ENCODE data around the gene DCAF17. TPM values are rescaled to one million over a fixed set of nuclear protein-coding genes. Genes with fewer than 3 reads are reported as not detected.
"Not testable (repeated sequence)": the region's sequence is repeated elsewhere in the genome, so short reads cannot be mapped to it uniquely, and the experiment has no call there.

DCAF17 gene
- polyA plus RNA-seq, 1 donor from 2014 or later: 20.3 TPM

DNA sequence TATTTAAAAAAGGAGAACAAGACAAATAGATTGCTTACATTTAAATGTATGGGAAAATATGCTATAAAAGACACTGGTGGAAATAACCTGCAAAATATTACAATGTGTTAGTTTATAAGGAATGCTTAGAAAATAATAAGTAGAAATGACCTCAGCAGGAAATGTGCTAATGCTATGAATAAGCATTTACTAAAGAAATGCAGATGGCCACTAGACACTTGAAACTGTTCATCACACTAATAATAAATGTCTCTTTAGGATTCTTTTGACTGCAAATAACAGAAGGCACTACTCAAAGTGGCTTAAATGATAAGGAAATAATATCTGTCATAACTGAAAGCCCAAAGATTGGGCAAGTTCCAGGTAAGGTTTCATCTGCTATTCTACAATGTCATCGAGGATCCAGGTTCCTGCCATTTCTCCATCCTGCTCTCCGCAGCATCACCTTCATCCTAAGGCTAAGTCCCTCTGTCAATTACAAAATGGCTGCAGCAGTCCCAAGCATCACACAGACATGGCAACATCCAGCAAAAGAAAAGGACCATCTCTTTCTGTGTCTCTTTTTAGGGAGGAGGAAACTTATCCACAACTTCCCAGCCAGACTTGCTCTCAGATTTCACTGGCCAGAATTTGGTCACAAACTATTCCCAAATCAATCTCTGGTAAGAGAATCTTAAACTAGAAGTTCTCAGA is 22.1 kb upstream of the DCAF17 start:
- H2AFZ ChIP-seq (ENCODE audit: low read depth, low read length): no peak overlapping the region

DNA sequence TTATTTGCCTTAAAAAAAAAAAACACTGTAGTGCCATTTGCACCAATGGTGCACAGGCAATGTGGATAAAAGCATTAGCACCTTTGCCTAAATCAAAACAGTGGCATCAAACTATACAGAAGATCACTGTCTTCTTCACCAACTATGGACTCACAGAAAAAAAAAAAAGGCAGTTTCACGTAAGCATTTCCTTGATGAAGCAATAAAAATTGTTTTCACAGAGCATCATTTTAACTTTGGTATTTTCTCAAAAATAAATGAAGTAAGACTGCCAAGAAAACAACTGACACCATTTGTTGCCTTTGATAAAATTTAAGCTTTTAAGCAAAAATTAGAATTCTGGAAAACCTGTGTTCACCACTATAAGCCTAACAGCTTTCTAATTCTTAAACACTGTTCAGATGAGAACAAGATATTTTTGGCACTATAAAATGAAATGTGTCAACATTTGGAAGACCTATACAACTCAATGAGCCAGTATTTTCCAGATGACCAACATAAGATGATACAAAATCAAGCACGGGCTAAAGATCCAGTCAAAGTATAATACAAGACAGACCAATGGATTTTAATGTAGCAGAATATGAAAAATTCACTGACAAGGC is 21.4 kb upstream of the DCAF17 start:
- no peak overlapping the region for H3K4me3 ChIP-seq (ENCODE audit: low read length)
- H3K9ac ChIP-seq (ENCODE audit: low read length): no peak overlapping the region
- no peaks in the 10 kb centered on the region for H3K27me3 ChIP-seq (ENCODE audit: insufficient read depth, low read depth, low read length)
- H3K79me2 ChIP-seq (replicated peaks; ENCODE audit: insufficient read depth, low read length): no peaks in the 10 kb centered on the region
- H3K27ac ChIP-seq (ENCODE audit: low read length): no peak overlapping the region
- H3K36me3 ChIP-seq (ENCODE audit: insufficient read depth, low read length): no peaks in the 10 kb centered on the region
- TF ChIP-seq MXI1 (conservative IDR thresholded peaks at IDR 0.05; ENCODE audit: poor library complexity, severe bottlenecking) (no peak), RAD21 (conservative IDR thresholded peaks at IDR 0.05) (no peak)
- no peak overlapping the region for H2AFZ ChIP-seq (ENCODE audit: low read depth, low read length)
- H3K9me2 ChIP-seq (ENCODE audit: insufficient read depth, low read length): no peaks in the 10 kb centered on the region
- no peaks in the 10 kb centered on the region for H3F3A ChIP-seq (ENCODE audit: insufficient read depth, low read length, poor library complexity, severe bottlenecking)
- H3K9me3 ChIP-seq (ENCODE audit: low read length): no peaks in the 10 kb centered on the region
- H3K4me2 ChIP-seq (ENCODE audit: low read length): no peak overlapping the region
- H4K20me1 ChIP-seq (ENCODE audit: insufficient read depth): no peaks in the 10 kb centered on the region

More for the DNA sequence above, 22.1 kb upstream of the DCAF17 start:
- no peaks in the 10 kb centered on the region for H3F3A ChIP-seq (ENCODE audit: insufficient read depth, low read length, poor library complexity, severe bottlenecking)
- H3K79me2 ChIP-seq (replicated peaks; ENCODE audit: insufficient read depth, low read length): no peaks in the 10 kb centered on the region
- no peaks in the 10 kb centered on the region for H3K9me3 ChIP-seq (ENCODE audit: low read length)
- no peak overlapping the region for H3K4me2 ChIP-seq (ENCODE audit: low read length)
- H3K27ac ChIP-seq (ENCODE audit: low read length): no peak overlapping the region
- no peak for TF ChIP-seq SMC3 (conservative IDR thresholded peaks at IDR 0.05; ENCODE audit: poor library complexity)
- no peak for TF ChIP-seq RAD21 (conservative IDR thresholded peaks at IDR 0.05)
- no peak for TF ChIP-seq EP300 (conservative IDR thresholded peaks at IDR 0.05; ENCODE audit: poor library complexity, severe bottlenecking)
- TF ChIP-seq EZH2 (IDR thresholded peaks at IDR 0.05; ENCODE audit: borderline replicate concordance, insufficient read depth, low read length, poor library complexity, severe bottlenecking): no peak
- TF ChIP-seq, protein P1, sequence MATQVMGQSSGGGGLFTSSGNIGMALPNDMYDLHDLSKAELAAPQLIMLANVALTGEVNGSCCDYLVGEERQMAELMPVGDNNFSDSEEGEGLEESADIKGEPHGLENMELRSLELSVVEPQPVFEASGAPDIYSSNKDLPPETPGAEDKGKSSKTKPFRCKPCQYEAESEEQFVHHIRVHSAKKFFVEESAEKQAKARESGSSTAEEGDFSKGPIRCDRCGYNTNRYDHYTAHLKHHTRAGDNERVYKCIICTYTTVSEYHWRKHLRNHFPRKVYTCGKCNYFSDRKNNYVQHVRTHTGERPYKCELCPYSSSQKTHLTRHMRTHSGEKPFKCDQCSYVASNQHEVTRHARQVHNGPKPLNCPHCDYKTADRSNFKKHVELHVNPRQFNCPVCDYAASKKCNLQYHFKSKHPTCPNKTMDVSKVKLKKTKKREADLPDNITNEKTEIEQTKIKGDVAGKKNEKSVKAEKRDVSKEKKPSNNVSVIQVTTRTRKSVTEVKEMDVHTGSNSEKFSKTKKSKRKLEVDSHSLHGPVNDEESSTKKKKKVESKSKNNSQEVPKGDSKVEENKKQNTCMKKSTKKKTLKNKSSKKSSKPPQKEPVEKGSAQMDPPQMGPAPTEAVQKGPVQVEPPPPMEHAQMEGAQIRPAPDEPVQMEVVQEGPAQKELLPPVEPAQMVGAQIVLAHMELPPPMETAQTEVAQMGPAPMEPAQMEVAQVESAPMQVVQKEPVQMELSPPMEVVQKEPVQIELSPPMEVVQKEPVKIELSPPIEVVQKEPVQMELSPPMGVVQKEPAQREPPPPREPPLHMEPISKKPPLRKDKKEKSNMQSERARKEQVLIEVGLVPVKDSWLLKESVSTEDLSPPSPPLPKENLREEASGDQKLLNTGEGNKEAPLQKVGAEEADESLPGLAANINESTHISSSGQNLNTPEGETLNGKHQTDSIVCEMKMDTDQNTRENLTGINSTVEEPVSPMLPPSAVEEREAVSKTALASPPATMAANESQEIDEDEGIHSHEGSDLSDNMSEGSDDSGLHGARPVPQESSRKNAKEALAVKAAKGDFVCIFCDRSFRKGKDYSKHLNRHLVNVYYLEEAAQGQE (IDR thresholded peaks at IDR 0.05; ENCODE audit: borderline replicate concordance): no peak
- no peak for TF ChIP-seq POLR2AphosphoS5 (IDR thresholded peaks at IDR 0.05)
- H3K36me3 ChIP-seq (ENCODE audit: insufficient read depth, low read length): no peaks in the 10 kb centered on the region
- no peaks in the 10 kb centered on the region for H4K20me1 ChIP-seq (ENCODE audit: insufficient read depth)
- H3K4me3 ChIP-seq (ENCODE audit: low read length): no peak overlapping the region
- H3K9me2 ChIP-seq (ENCODE audit: insufficient read depth, low read length): no peaks in the 10 kb centered on the region
- H3K9ac ChIP-seq (ENCODE audit: low read length): no peak overlapping the region
- H3K27me3 ChIP-seq (ENCODE audit: insufficient read depth, low read depth, low read length): no peaks in the 10 kb centered on the region

DNA sequence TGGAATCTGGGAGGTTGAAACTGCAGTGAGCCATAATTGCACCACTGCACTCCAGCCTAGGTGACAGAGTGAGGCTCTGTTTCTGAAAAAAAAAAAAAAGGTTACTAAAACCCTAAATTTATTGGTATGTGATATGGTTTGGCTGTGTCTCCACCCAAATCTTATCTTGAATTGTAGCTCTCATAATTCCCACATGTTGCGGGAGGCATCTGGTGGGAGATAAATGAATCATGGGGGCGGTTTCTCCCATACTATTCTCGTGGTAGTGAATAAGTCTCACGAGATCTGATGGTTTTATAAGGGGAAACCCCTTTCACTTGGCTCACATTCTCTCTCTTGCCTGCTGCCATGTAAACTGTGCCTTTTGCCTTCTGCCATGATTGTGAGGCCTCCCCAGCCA is 19.4 kb upstream of the DCAF17 start:
- H3K27me3 ChIP-seq (ENCODE audit: insufficient read depth, low read depth, low read length); H3K9ac ChIP-seq (ENCODE audit: low read length); H3K9me3 ChIP-seq (ENCODE audit: low read length); H3K36me3 ChIP-seq (ENCODE audit: insufficient read depth, low read length); H3K79me2 ChIP-seq (replicated peaks; ENCODE audit: insufficient read depth, low read length); H2AFZ ChIP-seq (ENCODE audit: low read depth, low read length); H3K9me2 ChIP-seq (ENCODE audit: insufficient read depth, low read length); H3K4me3 ChIP-seq (ENCODE audit: low read length); H3K4me2 ChIP-seq (ENCODE audit: low read length); H4K20me1 ChIP-seq (ENCODE audit: insufficient read depth); H3K27ac ChIP-seq (ENCODE audit: low read length); H3F3A ChIP-seq (ENCODE audit: insufficient read depth, low read length, poor library complexity, severe bottlenecking): not testable (repeated sequence)
